Measurements from ENCODE around the gene HECA.

- no peak for TF ChIP-seq ZNF274 (IDR thresholded peaks at IDR 0.05; ENCODE audit: low read depth, low read length)
- no peak for TF ChIP-seq YY1 (IDR thresholded peaks at IDR 0.05; ENCODE audit: insufficient read depth, insufficient read length)
- no peak for TF ChIP-seq SUZ12 (IDR thresholded peaks at IDR 0.05; ENCODE audit: extremely low read depth, insufficient read depth, insufficient read length)
Observed at GRCh38 chr6:139164001-139164400, 29.1 kb downstream of the HECA start.

All from NT2/D1 (cell line).